ENCODE data around the gene ABHD17A.

GRCh38 chr19:1871140-1871597, 14.1 kb downstream of the ABHD17A start:
- TF ChIP-seq CTCF (IDR thresholded peaks at IDR 0.05): no peak
- no peak for TF ChIP-seq ZFX (IDR thresholded peaks at IDR 0.05; ENCODE audit: borderline replicate concordance)

Measured in 22Rv1 (cell line).